ENCODE data around the gene PINK1.

Gene PINK1

DNA sequence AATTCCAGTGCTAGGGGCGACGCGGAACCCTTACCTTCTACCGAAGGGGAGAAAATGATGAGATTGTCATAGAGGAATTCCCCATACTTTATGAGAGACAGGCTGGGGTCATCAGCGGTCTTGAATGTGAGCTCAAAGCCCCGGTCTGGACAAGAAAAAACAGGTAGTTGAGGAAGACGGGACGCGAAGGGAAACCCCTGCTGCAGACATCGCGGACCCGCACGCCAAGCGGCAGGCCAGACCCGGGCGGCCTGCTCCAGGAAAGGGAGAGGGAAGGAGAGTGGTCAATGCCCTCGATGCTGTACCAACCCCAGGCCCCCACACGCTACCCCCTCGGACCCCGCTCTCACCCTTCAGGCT, 27.6 kb downstream of the PINK1 start:
- H3K27ac ChIP-seq (ENCODE audit: insufficient read depth, low read depth, low read length, poor library complexity, severe bottlenecking), result no peak overlapping the region
- WGBS, 2 experiments, result 1% methylated on average over 20 of the region's 20 CpGs

GRCh38 chr1:20661207-20662109, 28.2 kb downstream of the PINK1 start, which contains the start of gene DDOST:
DDOST (minus strand) TSS chr1:20661369; CDS start chr1:20661350, 19 bp downstream.
- peak within 1 kb of the TSS; percentile 16 for H3K27ac ChIP-seq (ENCODE audit: insufficient read depth, low read depth, low read length, poor library complexity, severe bottlenecking)
- peaks cover 18% of the 10 kb centered on the region for H3K4me1 ChIP-seq (ENCODE audit: control insufficient read depth, insufficient read depth, low read length)
- H3K27me3 ChIP-seq (ENCODE audit: control insufficient read depth, insufficient read depth, low read length, poor library complexity, severe bottlenecking), result no peaks in the 10 kb centered on the region
- no peaks in the 10 kb centered on the region for H3K9me3 ChIP-seq (ENCODE audit: control insufficient read depth, low read length)
- H3K4me3 ChIP-seq (ENCODE audit: insufficient read depth, low read depth, low read length), result peak within 1 kb of the TSS; percentile 84
- WGBS, 2 experiments, result 3% methylated on average over 58 of the region's 58 CpGs
- peaks cover 10% of the 10 kb centered on the region for H3K36me3 ChIP-seq (ENCODE audit: control insufficient read depth, insufficient read depth, low read length)

More for the DNA sequence above, 27.6 kb downstream of the PINK1 start:
- Histone ChIP-seq H3K4me3 (ENCODE audit: insufficient read depth, low read depth, low read length) (peak overlapping the region; percentile 84), H3K4me1 (ENCODE audit: control insufficient read depth, insufficient read depth, low read length) (peaks cover 18% of the 10 kb centered on the region), H3K36me3 (ENCODE audit: control insufficient read depth, insufficient read depth, low read length) (peaks cover 14% of the 10 kb centered on the region), H3K27me3 (ENCODE audit: control insufficient read depth, insufficient read depth, low read length, poor library complexity, severe bottlenecking) (no peaks in the 10 kb centered on the region), H3K9me3 (ENCODE audit: control insufficient read depth, low read length) (no peaks in the 10 kb centered on the region)

DNA sequence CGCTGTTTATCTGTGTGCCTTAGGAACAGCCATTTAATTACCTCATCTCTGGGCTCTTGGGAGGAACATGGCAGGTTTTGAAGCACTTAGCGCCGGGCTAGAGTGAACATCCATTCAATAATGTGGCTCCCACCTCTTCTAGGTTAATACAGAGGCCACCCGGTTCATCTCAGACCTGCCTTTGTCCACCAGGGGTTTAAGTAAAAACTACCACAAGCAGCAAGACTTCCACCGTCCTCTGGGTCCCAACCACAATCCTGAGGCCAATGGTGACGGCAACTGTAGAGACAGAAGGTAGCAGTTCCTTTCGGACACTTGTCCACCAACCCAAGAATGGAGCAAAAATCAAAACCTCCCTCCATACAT, 28.8 kb downstream of the PINK1 start:
- Histone ChIP-seq H3K27me3 (ENCODE audit: control insufficient read depth, insufficient read depth, low read length, poor library complexity, severe bottlenecking) (no peaks in the 10 kb centered on the region), H3K4me1 (ENCODE audit: control insufficient read depth, insufficient read depth, low read length) (peaks cover 18% of the 10 kb centered on the region), H3K36me3 (ENCODE audit: control insufficient read depth, insufficient read depth, low read length) (peaks cover 6% of the 10 kb centered on the region), H3K9me3 (ENCODE audit: control insufficient read depth, low read length) (no peaks in the 10 kb centered on the region), H3K4me3 (ENCODE audit: insufficient read depth, low read depth, low read length) (peak overlapping the region; percentile 84), H3K27ac (ENCODE audit: insufficient read depth, low read depth, low read length, poor library complexity, severe bottlenecking) (no peak overlapping the region)
- 73 to 74% methylated on average over 7 of the region's 7 CpGs for WGBS, 2 experiments

GRCh38 chr1:20663365-20663764, 30.1 kb downstream of the PINK1 start:
- Histone ChIP-seq H3K9me3 (ENCODE audit: control insufficient read depth, low read length) (no peaks in the 10 kb centered on the region), H3K36me3 (ENCODE audit: control insufficient read depth, insufficient read depth, low read length) (peaks cover 1% of the 10 kb centered on the region), H3K4me3 (ENCODE audit: insufficient read depth, low read depth, low read length) (no peak overlapping the region), H3K27ac (ENCODE audit: insufficient read depth, low read depth, low read length, poor library complexity, severe bottlenecking) (no peak overlapping the region), H3K27me3 (ENCODE audit: control insufficient read depth, insufficient read depth, low read length, poor library complexity, severe bottlenecking) (no peaks in the 10 kb centered on the region), H3K4me1 (ENCODE audit: control insufficient read depth, insufficient read depth, low read length) (peaks cover 18% of the 10 kb centered on the region)
- 85 to 100% methylated on average over 1 of the region's 1 CpG for WGBS, 2 experiments

GRCh38 chr1:20663969-20664715, 30.9 kb downstream of the PINK1 start:
- Histone ChIP-seq H3K27ac (ENCODE audit: insufficient read depth, low read depth, low read length, poor library complexity, severe bottlenecking) (no peak overlapping the region), H3K27me3 (ENCODE audit: control insufficient read depth, insufficient read depth, low read length, poor library complexity, severe bottlenecking) (no peaks in the 10 kb centered on the region), H3K9me3 (ENCODE audit: control insufficient read depth, low read length) (no peaks in the 10 kb centered on the region), H3K4me3 (ENCODE audit: insufficient read depth, low read depth, low read length) (no peak overlapping the region), H3K4me1 (ENCODE audit: control insufficient read depth, insufficient read depth, low read length) (peaks cover 18% of the 10 kb centered on the region), H3K36me3 (ENCODE audit: control insufficient read depth, insufficient read depth, low read length) (no peaks in the 10 kb centered on the region)
- WGBS, 2 experiments, result 91 to 92% methylated on average over 12 of the region's 12 CpGs

GRCh38 chr1:20665726-20666125, 32.5 kb downstream of the PINK1 start:
- Histone ChIP-seq H3K27me3 (ENCODE audit: control insufficient read depth, insufficient read depth, low read length, poor library complexity, severe bottlenecking) (no peaks in the 10 kb centered on the region), H3K4me1 (ENCODE audit: control insufficient read depth, insufficient read depth, low read length) (peaks cover 6% of the 10 kb centered on the region), H3K36me3 (ENCODE audit: control insufficient read depth, insufficient read depth, low read length) (no peaks in the 10 kb centered on the region), H3K4me3 (ENCODE audit: insufficient read depth, low read depth, low read length) (no peak overlapping the region), H3K9me3 (ENCODE audit: control insufficient read depth, low read length) (no peaks in the 10 kb centered on the region), H3K27ac (ENCODE audit: insufficient read depth, low read depth, low read length, poor library complexity, severe bottlenecking) (no peak overlapping the region)
- 93% methylated on average over 12 of the region's 12 CpGs for WGBS, 2 experiments

- H3K4me1 ChIP-seq (ENCODE audit: control insufficient read depth, insufficient read depth, low read length), result peaks cover 6% of the 10 kb centered on the region
- no peak overlapping the region for H3K4me3 ChIP-seq (ENCODE audit: insufficient read depth, low read depth, low read length)
- H3K27me3 ChIP-seq (ENCODE audit: control insufficient read depth, insufficient read depth, low read length, poor library complexity, severe bottlenecking), result no peaks in the 10 kb centered on the region
- H3K9me3 ChIP-seq (ENCODE audit: control insufficient read depth, low read length), result no peaks in the 10 kb centered on the region
- no peaks in the 10 kb centered on the region for H3K36me3 ChIP-seq (ENCODE audit: control insufficient read depth, insufficient read depth, low read length)
- no peak overlapping the region for H3K27ac ChIP-seq (ENCODE audit: insufficient read depth, low read depth, low read length, poor library complexity, severe bottlenecking)
- 83 to 86% methylated on average over 16 of the region's 16 CpGs for WGBS, 2 experiments
These were observed 32.9 kb downstream of the PINK1 start for GRCh38 chr1:20666146-20666545.

- no peak overlapping the region for H3K4me3 ChIP-seq (ENCODE audit: insufficient read depth, low read depth, low read length)
- 93 to 95% methylated on average over 1 of the region's 1 CpG for WGBS, 2 experiments
These were observed 33.5 kb downstream of the PINK1 start for GRCh38 chr1:20666804-20667203.

GRCh38 chr1:20668581-20668980, 35.3 kb downstream of the PINK1 start:
- Histone ChIP-seq H3K4me1 (ENCODE audit: control insufficient read depth, insufficient read depth, low read length) (no peaks in the 10 kb centered on the region), H3K27me3 (ENCODE audit: control insufficient read depth, insufficient read depth, low read length, poor library complexity, severe bottlenecking) (no peaks in the 10 kb centered on the region), H3K4me3 (ENCODE audit: insufficient read depth, low read depth, low read length) (no peak overlapping the region), H3K9me3 (ENCODE audit: control insufficient read depth, low read length) (no peaks in the 10 kb centered on the region), H3K36me3 (ENCODE audit: control insufficient read depth, insufficient read depth, low read length) (no peaks in the 10 kb centered on the region), H3K27ac (ENCODE audit: insufficient read depth, low read depth, low read length, poor library complexity, severe bottlenecking) (no peak overlapping the region)
- 98 to 100% methylated on average over 1 of the region's 1 CpG for WGBS, 2 experiments

More at GRCh38 chr1:20666804-20667203, 33.5 kb downstream of the PINK1 start:
- Histone ChIP-seq H3K36me3 (ENCODE audit: control insufficient read depth, insufficient read depth, low read length) (no peaks in the 10 kb centered on the region), H3K27ac (ENCODE audit: insufficient read depth, low read depth, low read length, poor library complexity, severe bottlenecking) (no peak overlapping the region), H3K4me1 (ENCODE audit: control insufficient read depth, insufficient read depth, low read length) (peaks cover 6% of the 10 kb centered on the region), H3K27me3 (ENCODE audit: control insufficient read depth, insufficient read depth, low read length, poor library complexity, severe bottlenecking) (no peaks in the 10 kb centered on the region), H3K9me3 (ENCODE audit: control insufficient read depth, low read length) (no peaks in the 10 kb centered on the region)

- WGBS, 2 experiments, result 96% methylated on average over 5 of the region's 5 CpGs
- no peak overlapping the region for H3K4me3 ChIP-seq (ENCODE audit: insufficient read depth, low read depth, low read length)
- no peak overlapping the region for H3K27ac ChIP-seq (ENCODE audit: insufficient read depth, low read depth, low read length, poor library complexity, severe bottlenecking)
- no peaks in the 10 kb centered on the region for H3K9me3 ChIP-seq (ENCODE audit: control insufficient read depth, low read length)
- H3K4me1 ChIP-seq (ENCODE audit: control insufficient read depth, insufficient read depth, low read length), result no peaks in the 10 kb centered on the region
- H3K27me3 ChIP-seq (ENCODE audit: control insufficient read depth, insufficient read depth, low read length, poor library complexity, severe bottlenecking), result no peaks in the 10 kb centered on the region
- no peaks in the 10 kb centered on the region for H3K36me3 ChIP-seq (ENCODE audit: control insufficient read depth, insufficient read depth, low read length)
These were observed 37.7 kb downstream of the PINK1 start for GRCh38 chr1:20670936-20671335.

Measured in ectodermal cell (in vitro differentiated cells).